IMR-90 (cell line): ENCODE data around the gene ARL14EP.

Experiments
- BHLHE40 ChIP-seq: fragments of 150-350 bp; IDR thresholded peaks from 2 replicates; pipeline ENCODE4 v1.6.1; 2016; ENCODE audit warnings: mild to moderate bottlenecking, low read depth, low read length
- CEBPB ChIP-seq: IDR thresholded peaks from 2 replicates; pipeline ENCODE4 v1.6.1; 2012; ENCODE audit warnings: low read depth, low read length, improper control_type of control experiment
- FOS ChIP-seq: fragments of 150-350 bp; IDR thresholded peaks from 2 replicates; pipeline ENCODE4 v1.6.1; 2016; ENCODE audit warnings: low read depth, low read length
- MAFK ChIP-seq: IDR thresholded peaks from 2 replicates; pipeline ENCODE4 v1.6.1; 2012; ENCODE audit warnings: low read depth, low read length, improper control_type of control experiment
- POLR2A ChIP-seq: IDR thresholded peaks from 2 replicates; pipeline ENCODE4 v1.6.1; 2012; ENCODE audit warnings: mild to moderate bottlenecking, low read depth, low read length
- RAD21 ChIP-seq: IDR thresholded peaks from 2 replicates; pipeline ENCODE4 v1.6.1; 2012; ENCODE audit warnings: low read length, improper control_type of control experiment
- RCOR1 ChIP-seq: IDR thresholded peaks from 2 replicates; pipeline ENCODE4 v1.6.1; 2012; ENCODE audit warnings: mild to moderate bottlenecking, low read length, improper control_type of control experiment; ENCODE audit not compliant: insufficient replicate concordance
- RFX5 ChIP-seq: IDR thresholded peaks from 2 replicates; pipeline ENCODE4 v1.8.0; 2012; ENCODE audit warnings: low read depth, mild to moderate bottlenecking, low read length, moderate library complexity
- SMC3 ChIP-seq: fragments of 150-350 bp; IDR thresholded peaks from 2 replicates; pipeline ENCODE4 v1.6.1; 2016; ENCODE audit warnings: low read depth, mild to moderate bottlenecking, antibody characterized with exemption, low read length, moderate library complexity
- TF ChIP-seq, protein P1 (sequence below): fragments of 150-350 bp; IDR thresholded peaks from 2 replicates; pipeline ENCODE4 v1.6.1; 2017; ENCODE audit warnings: mild to moderate bottlenecking, antibody characterized with exemption, low read length, low read depth
- TF ChIP-seq, protein P2 (sequence below): conservative IDR thresholded peaks from 2 replicates; pipeline ENCODE4 v1.5.1; 2012; ENCODE audit warnings: mild to moderate bottlenecking, low read depth, low read length, improper control_type of control experiment

DNA sequence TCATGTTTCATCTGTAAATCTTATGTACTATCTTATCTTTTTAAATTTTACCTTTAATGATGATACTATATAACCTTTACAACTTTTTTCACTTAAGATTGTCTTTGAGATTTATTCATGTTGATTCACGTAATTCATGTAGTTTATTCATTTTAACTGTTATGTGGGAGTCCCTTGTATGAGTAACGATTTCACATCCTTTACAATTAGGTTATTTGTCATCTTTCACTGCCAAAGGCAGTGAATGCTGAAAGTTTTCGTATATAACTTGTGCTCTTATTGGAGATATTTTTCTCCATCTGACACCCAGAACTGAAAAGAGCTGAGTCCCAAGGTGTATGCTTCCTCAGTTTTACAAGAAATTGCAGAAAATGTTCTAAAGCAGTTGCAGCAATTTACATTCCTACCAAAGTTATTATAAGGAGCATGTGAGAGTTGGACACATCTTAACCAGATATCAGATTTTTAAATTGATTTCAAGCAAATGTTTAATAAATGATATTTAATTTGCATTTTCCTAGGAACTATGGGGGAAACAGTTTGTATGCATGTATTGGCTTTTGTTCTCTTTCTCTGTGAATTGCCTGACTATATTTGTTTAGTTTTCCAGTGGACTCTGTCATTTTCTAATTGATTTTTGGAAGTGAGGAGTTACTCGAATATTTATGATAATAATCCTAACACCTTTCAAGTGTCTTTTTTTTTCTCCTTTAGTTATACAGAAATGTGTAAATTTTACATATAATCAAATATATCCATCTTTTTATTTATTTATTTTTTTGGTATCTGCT lies 6.4 kb downstream of the ARL14EP start:
- TF ChIP-seq POLR2A (no peak), BHLHE40 (no peak), RFX5 (no peak), RAD21 (no peak), FOS (no peak), RCOR1 (no peak), MAFK (no peak), SMC3 (no peak), CEBPB (no peak)
- TF ChIP-seq, protein P1, sequence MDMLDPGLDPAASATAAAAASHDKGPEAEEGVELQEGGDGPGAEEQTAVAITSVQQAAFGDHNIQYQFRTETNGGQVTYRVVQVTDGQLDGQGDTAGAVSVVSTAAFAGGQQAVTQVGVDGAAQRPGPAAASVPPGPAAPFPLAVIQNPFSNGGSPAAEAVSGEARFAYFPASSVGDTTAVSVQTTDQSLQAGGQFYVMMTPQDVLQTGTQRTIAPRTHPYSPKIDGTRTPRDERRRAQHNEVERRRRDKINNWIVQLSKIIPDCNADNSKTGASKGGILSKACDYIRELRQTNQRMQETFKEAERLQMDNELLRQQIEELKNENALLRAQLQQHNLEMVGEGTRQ: no peak
- TF ChIP-seq, protein P2, sequence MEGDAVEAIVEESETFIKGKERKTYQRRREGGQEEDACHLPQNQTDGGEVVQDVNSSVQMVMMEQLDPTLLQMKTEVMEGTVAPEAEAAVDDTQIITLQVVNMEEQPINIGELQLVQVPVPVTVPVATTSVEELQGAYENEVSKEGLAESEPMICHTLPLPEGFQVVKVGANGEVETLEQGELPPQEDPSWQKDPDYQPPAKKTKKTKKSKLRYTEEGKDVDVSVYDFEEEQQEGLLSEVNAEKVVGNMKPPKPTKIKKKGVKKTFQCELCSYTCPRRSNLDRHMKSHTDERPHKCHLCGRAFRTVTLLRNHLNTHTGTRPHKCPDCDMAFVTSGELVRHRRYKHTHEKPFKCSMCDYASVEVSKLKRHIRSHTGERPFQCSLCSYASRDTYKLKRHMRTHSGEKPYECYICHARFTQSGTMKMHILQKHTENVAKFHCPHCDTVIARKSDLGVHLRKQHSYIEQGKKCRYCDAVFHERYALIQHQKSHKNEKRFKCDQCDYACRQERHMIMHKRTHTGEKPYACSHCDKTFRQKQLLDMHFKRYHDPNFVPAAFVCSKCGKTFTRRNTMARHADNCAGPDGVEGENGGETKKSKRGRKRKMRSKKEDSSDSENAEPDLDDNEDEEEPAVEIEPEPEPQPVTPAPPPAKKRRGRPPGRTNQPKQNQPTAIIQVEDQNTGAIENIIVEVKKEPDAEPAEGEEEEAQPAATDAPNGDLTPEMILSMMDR: no peak
